Measurements from ENCODE around the gene CPSF4. TPM values are rescaled to one million over a fixed set of nuclear protein-coding genes. Genes with fewer than 3 reads are reported as not detected.

CPSF4 gene
- total RNA-seq = 10 to 100 TPM; 36.3 to 69.4 (median 45.7) TPM
- polyA plus RNA-seq = 10 to 100 TPM; 22.4 to 28.3 TPM
- 33.9 reads per million, percentile 63 among the genes with 10 or more reads in this experiment for total RNA-seq

DNA sequence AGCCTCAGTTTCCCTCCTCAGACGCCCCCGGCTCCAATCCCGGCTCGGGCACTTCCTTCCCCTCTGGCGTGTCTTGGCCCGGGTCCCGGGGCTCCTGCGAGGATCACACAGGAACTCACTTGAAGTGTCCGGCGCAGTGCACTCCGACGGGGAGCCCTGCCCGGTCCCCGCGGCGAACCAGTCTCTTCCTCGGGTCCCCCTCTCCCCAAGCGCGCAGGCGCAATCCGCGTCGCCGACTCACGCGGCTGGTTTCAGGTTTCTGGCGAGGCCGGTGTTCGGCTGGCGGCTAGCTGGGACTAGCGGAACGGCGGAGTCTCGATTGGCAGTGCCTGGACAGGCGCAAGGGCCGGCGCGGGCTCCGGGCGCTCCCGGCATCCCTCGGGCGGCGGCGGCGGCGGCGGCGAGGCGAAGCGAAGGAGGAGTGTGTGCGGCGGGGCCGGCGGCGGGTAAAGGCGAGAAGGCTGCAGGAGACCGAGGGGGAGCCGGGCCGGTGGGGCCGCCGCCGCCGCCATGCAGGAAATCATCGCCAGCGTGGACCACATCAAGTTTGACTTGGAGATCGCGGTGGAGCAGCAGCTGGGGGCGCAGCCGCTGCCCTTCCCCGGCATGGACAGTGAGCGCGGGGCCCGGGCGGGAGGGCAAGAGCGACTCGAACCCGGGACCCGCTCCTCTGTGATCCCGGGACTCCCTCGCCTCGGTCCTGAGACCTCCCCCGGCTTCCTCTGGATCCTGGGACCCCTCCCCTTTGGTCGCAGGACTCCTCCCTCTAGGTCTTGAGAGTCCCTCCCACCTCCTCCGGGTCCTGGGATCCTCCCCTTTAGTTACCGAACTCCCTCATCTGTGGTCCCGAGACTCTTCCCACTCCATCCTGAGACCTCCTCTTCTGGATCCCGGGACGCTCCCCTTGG, at the start of gene CPSF4, which contains the start of gene PTCD1:
CPSF4 (plus strand) TSS at position 371 of the 908 bp plus-strand sequence; CDS start at position 511, 140 bp downstream.
PTCD1 (minus strand) TSS at position 226 of the 908 bp plus-strand sequence. CDS start 3,556 bp downstream, outside the sequence.
- no peaks in the 10 kb centered on the region for H3K9me3 ChIP-seq (ENCODE audit: control insufficient read depth in 2 of 3, low read length in 3 of 3)
- ChIA-PET POLR2A (interaction anchor here (0.6 to 2.7 kb wide), 8 partner anchors 26 to 491 kb away, joined by 3 to 12 read pairs (median 4); partner anchors contain the start of genes BUD31, GJC3, PDAP1 and ZKSCAN5), CTCF (no interaction called here)
- Mint-ChIP-seq H3K9me3 (no peaks in the 10 kb centered on the region), H3K36me3 (peaks cover 0 to 11% (median 8%) of the 10 kb centered on the region in 5 donors), H3K4me3 (peak within 1 kb of the TSS; percentile 92 to 100 (median 98)), H3K4me1 (peaks cover 18 to 40% (median 31%) of the 10 kb centered on the region in 7 donors), H3K27me3 (no peaks in the 10 kb centered on the region), H3K27ac (peak within 1 kb of the TSS; percentile 85 to 95 (median 94))
- peaks cover 0 to 24% (median 0%) of the 10 kb centered on the region in 3 experiments for H3K36me3 ChIP-seq (ENCODE audit: control insufficient read depth in 2 of 3, insufficient read depth in 3 of 3, low read length in 3 of 3)
- H3K4me3 ChIP-seq (ENCODE audit: low read length) = peak within 1 kb of the TSS; percentile 93
- intact Hi-C loops (cut with micrococcal nuclease) = loop anchor here (1.0 to 2.0 kb wide), 11 partner anchors 27 to 662 kb away; partner anchors contain the start of genes ARPC1B (in 2 of the 2), ATP5MF (in 2 of the 2), ZKSCAN5 (in 2 of the 2) and ZNF789 (in 2 of the 2)
- H3K27me3 ChIP-seq (ENCODE audit: control insufficient read depth in 2 of 2, insufficient read depth in 2 of 2, low read length in 2 of 2) = no peaks in the 10 kb centered on the region
- peaks cover 10 to 11% of the 10 kb centered on the region in 2 donors for H3K4me1 ChIP-seq (ENCODE audit: control insufficient read depth in 2 of 2, insufficient read depth in 2 of 2, low read length in 2 of 2)
- ATAC-seq (peak; percentile 95), DNase-seq (peak; percentile 71 to 92 (median 77))
- H3K27ac ChIP-seq (ENCODE audit: low read depth, low read length) = peak within 1 kb of the TSS; percentile 81

DNA sequence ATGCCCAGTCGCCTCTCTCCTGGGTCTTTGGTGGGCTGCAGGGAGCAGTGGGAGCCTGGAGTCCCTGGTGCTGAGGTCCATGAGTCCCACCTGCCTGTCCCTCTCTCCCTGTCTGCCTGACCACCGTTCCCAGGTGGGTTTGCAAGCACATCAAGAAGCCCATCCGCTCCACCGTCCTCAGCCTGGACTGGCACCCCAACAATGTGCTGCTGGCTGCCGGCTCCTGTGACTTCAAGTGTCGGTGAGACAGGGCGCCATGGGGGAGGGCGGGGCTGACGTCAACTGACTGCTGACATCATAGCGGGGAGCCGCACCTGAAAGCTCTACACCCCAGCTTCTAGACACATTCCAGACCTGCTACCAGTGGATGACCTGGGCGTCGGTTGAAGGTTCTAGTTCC, 49.0 kb upstream of the CPSF4 start:
- peaks cover 0 to 23% (median 4%) of the 10 kb centered on the region in 5 donors for H3K36me3 Mint-ChIP-seq
- H3K4me1 ChIP-seq (ENCODE audit: control insufficient read depth in 2 of 2, insufficient read depth in 2 of 2, low read length in 2 of 2) = peaks cover 4 to 9% of the 10 kb centered on the region in 2 donors
- intact Hi-C loops (cut with micrococcal nuclease) = no loop called here

DNA sequence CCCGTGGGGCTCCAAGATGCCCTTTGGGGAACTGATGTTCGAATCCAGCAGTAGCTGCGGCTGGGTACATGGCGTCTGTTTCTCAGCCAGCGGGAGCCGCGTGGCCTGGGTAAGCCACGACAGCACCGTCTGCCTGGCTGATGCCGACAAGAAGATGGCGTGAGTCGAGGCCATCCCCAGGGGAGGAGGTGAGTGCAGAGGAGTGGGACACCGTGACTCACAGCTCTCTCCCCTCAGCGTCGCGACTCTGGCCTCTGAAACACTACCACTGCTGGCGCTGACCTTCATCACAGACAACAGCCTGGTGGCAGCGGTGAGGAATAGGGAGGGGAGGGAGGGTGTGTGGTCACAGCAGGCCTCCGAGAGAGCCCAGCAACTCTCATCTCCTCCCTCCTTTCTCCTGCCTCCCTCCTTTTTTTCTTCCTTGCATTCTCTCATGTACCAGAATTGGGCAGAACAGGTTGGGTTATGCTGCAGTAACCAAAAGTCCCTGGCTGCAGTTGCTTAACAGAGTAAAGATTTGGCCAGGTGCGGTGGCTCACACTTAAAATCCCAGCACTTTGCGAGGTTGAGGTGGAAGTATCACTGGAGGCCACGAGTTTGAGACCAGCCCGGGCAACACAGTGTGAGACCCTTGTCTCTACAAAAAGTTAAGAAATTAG, 47.7 kb upstream of the CPSF4 start:
- Mint-ChIP-seq H3K27me3 (no peaks in the 10 kb centered on the region), H3K4me1 (peaks cover 9 to 30% (median 18%) of the 10 kb centered on the region in 7 donors), H3K36me3 (peaks cover 0 to 23% (median 4%) of the 10 kb centered on the region in 5 donors), H3K4me3 (peak overlapping the region in 2 of 10 donors; percentile 38 to 52), H3K9me3 (no peaks in the 10 kb centered on the region), H3K27ac (peak overlapping the region in 5 of 9 donors; percentile 49 to 96 (median 83))
- DNase-seq (no peak), ATAC-seq (no peak)
- Histone ChIP-seq H3K4me3 (ENCODE audit: low read length) (no peak overlapping the region), H3K27me3 (ENCODE audit: control insufficient read depth in 2 of 2, insufficient read depth in 2 of 2, low read length in 2 of 2) (no peaks in the 10 kb centered on the region), H3K4me1 (ENCODE audit: control insufficient read depth in 2 of 2, insufficient read depth in 2 of 2, low read length in 2 of 2) (peaks cover 4 to 9% of the 10 kb centered on the region in 2 donors), H3K27ac (ENCODE audit: low read depth, low read length) (peak overlapping the region; percentile 12), H3K36me3 (ENCODE audit: control insufficient read depth in 2 of 3, insufficient read depth in 3 of 3, low read length in 3 of 3) (peaks cover 29 to 89% (median 55%) of the 10 kb centered on the region in 3 experiments), H3K9me3 (ENCODE audit: control insufficient read depth in 2 of 3, low read length in 3 of 3) (no peaks in the 10 kb centered on the region)
- intact Hi-C loops (cut with micrococcal nuclease) = no loop called here
- ChIA-PET CTCF (interaction anchor here (0.6 to 1.2 kb wide), 4 partner anchors 17 to 399 kb away, joined by 3 to 4 read pairs (median 4); partner anchors contain the start of gene ZNF655), POLR2A (interaction anchor here (0.6 to 4.9 kb wide), 5 partner anchors 9 to 405 kb away, joined by 3 to 55 read pairs (median 12); partner anchors contain the start of genes ARPC1B, BUD31 and PDAP1)

More for the DNA sequence above, 49.0 kb upstream of the CPSF4 start:
- Histone ChIP-seq H3K4me3 (ENCODE audit: low read length) (no peak overlapping the region), H3K27me3 (ENCODE audit: control insufficient read depth in 2 of 2, insufficient read depth in 2 of 2, low read length in 2 of 2) (no peaks in the 10 kb centered on the region), H3K36me3 (ENCODE audit: control insufficient read depth in 2 of 3, insufficient read depth in 3 of 3, low read length in 3 of 3) (peaks cover 29 to 83% (median 47%) of the 10 kb centered on the region in 3 experiments), H3K9me3 (ENCODE audit: control insufficient read depth in 2 of 3, low read length in 3 of 3) (no peaks in the 10 kb centered on the region), H3K27ac (ENCODE audit: low read depth, low read length) (no peak overlapping the region)
- H3K9me3 Mint-ChIP-seq = no peaks in the 10 kb centered on the region
- no peak overlapping the region for H3K27ac Mint-ChIP-seq
- ATAC-seq = no peak
- H3K4me3 Mint-ChIP-seq = no peak overlapping the region
- CTCF ChIA-PET = interaction anchor here (1.2 kb wide), 1 partner anchor 24 kb away, joined by 4 read pairs; no protein-coding TSS in a partner anchor
- H3K27me3 Mint-ChIP-seq = no peaks in the 10 kb centered on the region
- POLR2A ChIA-PET = interaction anchor here (0.6 to 2.3 kb wide), 5 partner anchors 10 to 1828 kb away, joined by 3 to 6 read pairs (median 3); partner anchors contain the start of genes BUD31 and PDAP1
- DNase-seq = no peak
- peaks cover 9 to 30% (median 18%) of the 10 kb centered on the region in 7 donors for H3K4me1 Mint-ChIP-seq

DNA sequence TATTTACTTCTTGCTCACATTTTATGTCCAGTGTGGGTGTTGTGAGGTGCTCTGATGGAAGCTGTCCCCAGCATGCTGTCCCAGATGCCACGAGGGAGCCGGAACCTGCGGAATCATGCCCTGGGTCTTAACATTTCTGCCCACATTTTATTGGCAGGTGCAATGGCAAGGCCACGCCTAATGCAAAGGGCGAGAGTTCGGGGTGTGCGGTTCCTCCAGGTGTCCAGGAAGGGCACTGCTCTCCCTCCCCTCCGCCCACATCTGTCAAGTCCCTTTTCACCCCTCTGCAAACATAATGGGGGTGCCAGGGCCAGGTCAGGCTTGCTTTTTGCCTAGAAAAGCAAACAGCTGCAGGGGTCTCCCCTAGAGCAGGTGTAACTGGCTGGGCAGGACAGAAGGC, 46.7 kb upstream of the CPSF4 start:
- intact Hi-C loops (cut with micrococcal nuclease) = loop anchor here in 1 of 2 donors (2.0 kb wide), 1 partner anchor 17 kb away; the partner anchor contains the start of gene ARPC1B
- H3K27me3 Mint-ChIP-seq = no peaks in the 10 kb centered on the region
- ChIA-PET POLR2A (interaction anchor here (1.1 to 4.9 kb wide), 6 partner anchors 9 to 23 kb away, joined by 4 to 55 read pairs (median 20); partner anchors contain the start of genes ARPC1B, BUD31 and PDAP1), CTCF (interaction anchor here (1.0 to 1.5 kb wide), 2 partner anchors 17 to 166 kb away, joined by 3 to 4 read pairs; partner anchors contain the start of genes BUD31, PDAP1 and ZNF655)
- peak overlapping the region in 6 of 10 donors; percentile 25 to 84 (median 52) for H3K4me3 Mint-ChIP-seq
- H3K9me3 ChIP-seq (ENCODE audit: control insufficient read depth in 2 of 3, low read length in 3 of 3) = no peaks in the 10 kb centered on the region
- no peaks in the 10 kb centered on the region for H3K27me3 ChIP-seq (ENCODE audit: control insufficient read depth in 2 of 2, insufficient read depth in 2 of 2, low read length in 2 of 2)
- peaks cover 4 to 9% of the 10 kb centered on the region in 2 donors for H3K4me1 ChIP-seq (ENCODE audit: control insufficient read depth in 2 of 2, insufficient read depth in 2 of 2, low read length in 2 of 2)
- ATAC-seq (no peak), DNase-seq (no peak)
- H3K27ac Mint-ChIP-seq = peak overlapping the region; percentile 28 to 97 (median 73)
- H3K27ac ChIP-seq (ENCODE audit: low read depth, low read length) = peak overlapping the region; percentile 85
- no peak overlapping the region for H3K4me3 ChIP-seq (ENCODE audit: low read length)
- H3K4me1 Mint-ChIP-seq = peaks cover 9 to 26% (median 17%) of the 10 kb centered on the region in 7 donors
- no peaks in the 10 kb centered on the region for H3K9me3 Mint-ChIP-seq
- peaks cover 22 to 87% (median 48%) of the 10 kb centered on the region in 3 experiments for H3K36me3 ChIP-seq (ENCODE audit: control insufficient read depth in 2 of 3, insufficient read depth in 3 of 3, low read length in 3 of 3)
- H3K36me3 Mint-ChIP-seq = peaks cover 0 to 21% (median 2%) of the 10 kb centered on the region in 5 donors

DNA sequence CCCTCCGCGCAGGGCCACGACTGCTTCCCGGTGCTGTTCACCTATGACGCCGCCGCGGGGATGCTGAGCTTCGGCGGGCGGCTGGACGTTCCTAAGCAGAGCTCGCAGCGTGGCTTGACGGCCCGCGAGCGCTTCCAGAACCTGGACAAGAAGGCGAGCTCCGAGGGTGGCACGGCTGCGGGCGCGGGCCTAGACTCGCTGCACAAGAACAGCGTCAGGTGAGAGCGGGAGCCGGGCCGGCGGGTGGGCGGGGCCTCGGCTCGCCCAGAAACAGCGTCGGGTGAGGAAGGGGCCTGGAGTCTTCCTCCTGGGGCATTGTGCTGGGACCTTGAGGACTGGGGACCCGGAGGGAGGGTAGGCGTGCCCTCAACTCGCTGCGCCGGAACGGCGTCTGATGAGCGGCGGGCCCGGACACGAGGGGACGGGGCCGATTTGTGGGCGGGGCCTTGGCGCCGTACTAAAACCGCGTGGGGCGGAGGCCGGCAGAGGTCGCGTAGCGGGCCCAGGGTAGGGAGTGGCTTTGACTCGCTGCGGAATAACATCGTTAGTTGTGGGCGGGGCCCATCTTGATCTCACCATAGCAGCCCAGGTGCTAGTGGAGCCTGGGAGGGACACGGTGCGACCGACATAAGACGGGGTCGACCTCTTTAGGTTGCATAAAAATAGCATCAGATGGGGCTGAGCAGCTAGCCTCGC, 45.9 kb upstream of the CPSF4 start:
- H3K36me3 Mint-ChIP-seq = peaks cover 0 to 20% (median 2%) of the 10 kb centered on the region in 5 donors
- DNase-seq (peak; percentile 72 to 87 (median 83)), ATAC-seq (peak; percentile 98)
- H3K27ac Mint-ChIP-seq = peak overlapping the region; percentile 85 to 97 (median 95)
- H3K4me1 Mint-ChIP-seq = peaks cover 10 to 28% (median 17%) of the 10 kb centered on the region in 7 donors
- Histone ChIP-seq H3K27me3 (ENCODE audit: control insufficient read depth in 2 of 2, insufficient read depth in 2 of 2, low read length in 2 of 2) (no peaks in the 10 kb centered on the region), H3K4me3 (ENCODE audit: low read length) (peak overlapping the region; percentile 55), H3K4me1 (ENCODE audit: control insufficient read depth in 2 of 2, insufficient read depth in 2 of 2, low read length in 2 of 2) (peaks cover 4 to 9% of the 10 kb centered on the region in 2 donors), H3K36me3 (ENCODE audit: control insufficient read depth in 2 of 3, insufficient read depth in 3 of 3, low read length in 3 of 3) (peaks cover 22 to 87% (median 48%) of the 10 kb centered on the region in 3 experiments), H3K9me3 (ENCODE audit: control insufficient read depth in 2 of 3, low read length in 3 of 3) (no peaks in the 10 kb centered on the region), H3K27ac (ENCODE audit: low read depth, low read length) (peak overlapping the region; percentile 85)
- ChIA-PET POLR2A (interaction anchor here (0.5 to 4.9 kb wide), 12 partner anchors 10 to 106 kb away, joined by 3 to 55 read pairs (median 6); partner anchors contain the start of genes ARPC1A, ARPC1B, BUD31 and CPSF4), CTCF (interaction anchor here (1.5 to 1.6 kb wide), 2 partner anchors 16 to 30 kb away, joined by 3 to 8 read pairs; partner anchors contain the start of genes BUD31 and PDAP1)
- H3K4me3 Mint-ChIP-seq = peak overlapping the region; percentile 74 to 91 (median 84)
- no peaks in the 10 kb centered on the region for H3K27me3 Mint-ChIP-seq
- intact Hi-C loops (cut with micrococcal nuclease) = loop anchor here (1.0 to 2.0 kb wide), 4 partner anchors 12 to 19 kb away; partner anchors contain the start of genes ARPC1B (in 2 of the 2), BUD31 (in 2 of the 2) and PDAP1 (in 2 of the 2)
- H3K9me3 Mint-ChIP-seq = peaks cover 0 to 1% (median 0%) of the 10 kb centered on the region in 11 donors

Measured in naive thymus-derived CD4-positive, alpha-beta T cell (primary cell).